GM12892 (cell line): ENCODE data around the gene PKMYT1.
"Not testable (repeated sequence)": the region's sequence is repeated elsewhere in the genome, so short reads cannot be mapped to it uniquely, and the experiment has no call there.

Experiments
- POLR2A ChIP-seq: IDR thresholded peaks from 2 replicates; pipeline ENCODE4 v1.6.1; 2011; ENCODE audit warnings: low read depth, low read length, control low read depth
- POLR2AphosphoS5 ChIP-seq: IDR thresholded peaks from 2 replicates; pipeline ENCODE4 v1.6.1; 2011; ENCODE audit warnings: low read depth, low read length, control low read depth

DNA sequence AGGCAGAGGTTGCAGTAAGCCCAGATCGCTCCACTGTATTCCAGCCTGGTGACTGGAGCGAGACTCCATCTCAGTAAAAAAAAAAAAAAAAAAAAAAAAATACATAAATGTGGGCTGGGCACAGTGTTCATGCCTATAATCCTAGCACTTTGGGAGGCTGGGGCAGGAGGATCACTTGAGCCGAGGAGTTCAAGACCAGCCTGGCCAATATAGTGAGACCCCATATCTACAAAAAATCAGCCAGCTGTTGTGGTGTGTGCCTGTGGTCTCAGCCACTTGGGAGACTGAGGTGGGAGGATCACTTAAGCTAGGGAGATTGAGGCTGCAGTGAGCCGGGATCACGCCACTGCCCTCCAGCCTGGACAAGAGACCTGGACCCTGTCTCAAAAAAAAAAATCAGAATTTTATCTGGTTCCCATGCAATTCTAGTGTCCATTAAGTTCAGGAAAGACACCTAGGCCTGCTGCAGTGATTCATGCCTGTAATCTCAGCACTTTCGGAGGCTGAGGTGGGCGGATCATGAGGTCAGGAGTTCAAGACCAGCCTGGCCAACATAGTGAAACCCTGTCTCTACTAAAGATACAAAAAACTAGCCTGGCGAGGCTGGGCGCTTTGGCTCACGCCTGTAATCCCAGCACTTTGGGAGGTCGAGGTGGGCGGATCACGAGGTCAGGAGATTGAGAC lies 48.9 kb downstream of the PKMYT1 start:
- TF ChIP-seq POLR2A, POLR2AphosphoS5: not testable (repeated sequence)
